Neural cell (in vitro differentiated cells): ENCODE results near the gene PLA2G3. TPM values are rescaled to one million over a fixed set of nuclear protein-coding genes. Genes with fewer than 3 reads are reported as not detected.

Experiments
- H2AFZ ChIP-seq: fragments of 200-600, 300-800 bp; sonication (generic), shearing (Covaris generic); 2 replicates; pipeline ENCODE4 v1.6.0; 2014; ENCODE audit warnings: low read depth, mild to moderate bottlenecking, antibody characterized with exemption, low read length, moderate library complexity
- H3F3A ChIP-seq: fragments of 200-600 bp; shearing (Covaris generic); 2 replicates; pipeline ENCODE4 v1.6.1; 2016; ENCODE audit warnings: mild to moderate bottlenecking, moderate library complexity, mixed read lengths, antibody characterized with exemption, low read length; ENCODE audit not compliant: insufficient read depth, poor library complexity, severe bottlenecking
- H3K27ac ChIP-seq: fragments of 200-600, 300-800 bp; sonication (generic), shearing (Covaris generic); 2 replicates; pipeline ENCODE4 v1.5.1; 2014; ENCODE audit warnings: mild to moderate bottlenecking, low read length, moderate library complexity
- H3K27me3 ChIP-seq: fragments of 300-800, 200-600 bp; sonication (generic), shearing (Covaris generic); 2 replicates; pipeline ENCODE4 v1.6.0; 2014; ENCODE audit warnings: mild to moderate bottlenecking, low read depth, low read length, moderate library complexity; ENCODE audit not compliant: insufficient read depth
- H3K36me3 ChIP-seq: fragments of 300-800, 200-600 bp; sonication (generic), shearing (Covaris generic); 2 replicates; pipeline ENCODE4 v1.5.1; 2014; ENCODE audit warnings: mild to moderate bottlenecking, antibody characterized with exemption, low read length, moderate library complexity; ENCODE audit not compliant: insufficient read depth
- H3K4me2 ChIP-seq: fragments of 300-800, 200-600 bp; sonication (generic), shearing (Covaris generic); 2 replicates; pipeline ENCODE4 v1.6.0; 2014; ENCODE audit warnings: mild to moderate bottlenecking, low read length
- H3K4me3 ChIP-seq: fragments of 300-800, 200-600 bp; sonication (generic), shearing (Covaris generic); 2 replicates; pipeline ENCODE4 v1.5.1; 2014; ENCODE audit warnings: mild to moderate bottlenecking, low read length, moderate library complexity
- H3K79me2 ChIP-seq: fragments of 200-600 bp; shearing (Covaris generic); replicated peaks from 2 replicates; pipeline ENCODE4 v1.6.0; 2014; ENCODE audit warnings: mild to moderate bottlenecking, low read length, moderate library complexity; ENCODE audit not compliant: insufficient read depth
- H3K9ac ChIP-seq: fragments of 300-800, 200-600 bp; sonication (generic), shearing (Covaris generic); 2 replicates; pipeline ENCODE4 v1.6.1; 2016; ENCODE audit warnings: mild to moderate bottlenecking, low read length, mixed read lengths
- H3K9me2 ChIP-seq: fragments of 200-600 bp; shearing (Covaris generic); 2 replicates; pipeline ENCODE4 v1.6.1; 2016; ENCODE audit warnings: mild to moderate bottlenecking, low read length, mixed read lengths; ENCODE audit not compliant: insufficient read depth
- H3K9me3 ChIP-seq: fragments of 200-600, 300-800 bp; sonication (generic), shearing (Covaris generic); 2 replicates; pipeline ENCODE4 v1.6.1; 2016; ENCODE audit warnings: mild to moderate bottlenecking, mixed run types, low read length, moderate library complexity, mixed read lengths
- H4K20me1 ChIP-seq: fragments of 200-600 bp; shearing (Covaris generic); 2 replicates; pipeline ENCODE4 v1.6.1; 2016; ENCODE audit warnings: mild to moderate bottlenecking, mixed run types; ENCODE audit not compliant: insufficient read depth
- EP300 ChIP-seq: fragments of 450-650 bp; conservative IDR thresholded peaks from 2 replicates; pipeline ENCODE4 v1.6.1; 2014; ENCODE audit warnings: antibody characterized with exemption, mild to moderate bottlenecking, moderate library complexity; ENCODE audit not compliant: poor library complexity, severe bottlenecking
- EZH2 ChIP-seq: fragments of 200-600, 300-800 bp; shearing (Covaris generic), sonication (generic); IDR thresholded peaks from 2 replicates; pipeline ENCODE4 v1.6.1; 2014; ENCODE audit warnings: antibody characterized with exemption, low read length, borderline replicate concordance, mild to moderate bottlenecking; ENCODE audit not compliant: insufficient read depth, poor library complexity, severe bottlenecking
- MXI1 ChIP-seq: fragments of 450-650 bp; conservative IDR thresholded peaks from 2 replicates; pipeline ENCODE4 v1.6.1; 2014; ENCODE audit warnings: antibody characterized with exemption, mild to moderate bottlenecking; ENCODE audit not compliant: poor library complexity, severe bottlenecking
- POLR2AphosphoS5 ChIP-seq: IDR thresholded peaks from 2 replicates; pipeline ENCODE4 v1.6.1; 2012
- RAD21 ChIP-seq: fragments of 450-650 bp; conservative IDR thresholded peaks from 2 replicates; pipeline ENCODE4 v1.6.1; 2014; ENCODE audit warnings: antibody characterized with exemption, mild to moderate bottlenecking, moderate library complexity
- SMC3 ChIP-seq: fragments of 450-650 bp; conservative IDR thresholded peaks from 2 replicates; pipeline ENCODE4 v1.6.1; 2014; ENCODE audit warnings: antibody characterized with exemption, mild to moderate bottlenecking, moderate library complexity; ENCODE audit not compliant: poor library complexity
- TAF1 ChIP-seq: IDR thresholded peaks from 2 replicates; pipeline ENCODE4 v1.6.1; 2012; ENCODE audit warnings: low read depth
- polyA plus RNA-seq: library from polyadenylated mRNA; depleted of rRNA; stranded (reverse); fragments of >200 nt; gene quantifications from 2 replicates; pipeline ENCODE4 v1.2.3, GENCODE V29; 2014
- TF ChIP-seq, protein P1 (sequence below): IDR thresholded peaks from 2 replicates; pipeline ENCODE4 v1.6.1; 2012; ENCODE audit warnings: borderline replicate concordance
- TF ChIP-seq, protein P2 (sequence below): fragments of 450-650 bp; IDR thresholded peaks from 2 replicates; pipeline ENCODE4 v1.5.1; 2014; ENCODE audit warnings: antibody characterized with exemption, mild to moderate bottlenecking, moderate library complexity; ENCODE audit not compliant: poor library complexity, severe bottlenecking

PLA2G3 gene
- polyA plus RNA-seq, 1 donor from 2014 or later: not detected

- Histone ChIP-seq H3K9me3 (no peaks in the 10 kb centered on the region), H2AFZ (no peak overlapping the region), H3K9ac (no peak overlapping the region), H3F3A (no peaks in the 10 kb centered on the region), H3K9me2 (no peaks in the 10 kb centered on the region), H3K79me2 (no peaks in the 10 kb centered on the region), H3K27me3 (no peaks in the 10 kb centered on the region), H3K27ac (no peak overlapping the region), H3K36me3 (no peaks in the 10 kb centered on the region), H3K4me3 (no peak overlapping the region), H4K20me1 (no peaks in the 10 kb centered on the region), H3K4me2 (no peak overlapping the region)
- no peak for TF ChIP-seq MXI1
- no peak for TF ChIP-seq RAD21
- no peak for TF ChIP-seq SMC3
- TF ChIP-seq EZH2: no peak
- no peak for TF ChIP-seq POLR2AphosphoS5
- no peak for TF ChIP-seq TAF1
- TF ChIP-seq, protein P1, sequence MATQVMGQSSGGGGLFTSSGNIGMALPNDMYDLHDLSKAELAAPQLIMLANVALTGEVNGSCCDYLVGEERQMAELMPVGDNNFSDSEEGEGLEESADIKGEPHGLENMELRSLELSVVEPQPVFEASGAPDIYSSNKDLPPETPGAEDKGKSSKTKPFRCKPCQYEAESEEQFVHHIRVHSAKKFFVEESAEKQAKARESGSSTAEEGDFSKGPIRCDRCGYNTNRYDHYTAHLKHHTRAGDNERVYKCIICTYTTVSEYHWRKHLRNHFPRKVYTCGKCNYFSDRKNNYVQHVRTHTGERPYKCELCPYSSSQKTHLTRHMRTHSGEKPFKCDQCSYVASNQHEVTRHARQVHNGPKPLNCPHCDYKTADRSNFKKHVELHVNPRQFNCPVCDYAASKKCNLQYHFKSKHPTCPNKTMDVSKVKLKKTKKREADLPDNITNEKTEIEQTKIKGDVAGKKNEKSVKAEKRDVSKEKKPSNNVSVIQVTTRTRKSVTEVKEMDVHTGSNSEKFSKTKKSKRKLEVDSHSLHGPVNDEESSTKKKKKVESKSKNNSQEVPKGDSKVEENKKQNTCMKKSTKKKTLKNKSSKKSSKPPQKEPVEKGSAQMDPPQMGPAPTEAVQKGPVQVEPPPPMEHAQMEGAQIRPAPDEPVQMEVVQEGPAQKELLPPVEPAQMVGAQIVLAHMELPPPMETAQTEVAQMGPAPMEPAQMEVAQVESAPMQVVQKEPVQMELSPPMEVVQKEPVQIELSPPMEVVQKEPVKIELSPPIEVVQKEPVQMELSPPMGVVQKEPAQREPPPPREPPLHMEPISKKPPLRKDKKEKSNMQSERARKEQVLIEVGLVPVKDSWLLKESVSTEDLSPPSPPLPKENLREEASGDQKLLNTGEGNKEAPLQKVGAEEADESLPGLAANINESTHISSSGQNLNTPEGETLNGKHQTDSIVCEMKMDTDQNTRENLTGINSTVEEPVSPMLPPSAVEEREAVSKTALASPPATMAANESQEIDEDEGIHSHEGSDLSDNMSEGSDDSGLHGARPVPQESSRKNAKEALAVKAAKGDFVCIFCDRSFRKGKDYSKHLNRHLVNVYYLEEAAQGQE: no peak
Measured at GRCh38 chr22:31141551-31141950, 1.2 kb upstream of the PLA2G3 start.

DNA sequence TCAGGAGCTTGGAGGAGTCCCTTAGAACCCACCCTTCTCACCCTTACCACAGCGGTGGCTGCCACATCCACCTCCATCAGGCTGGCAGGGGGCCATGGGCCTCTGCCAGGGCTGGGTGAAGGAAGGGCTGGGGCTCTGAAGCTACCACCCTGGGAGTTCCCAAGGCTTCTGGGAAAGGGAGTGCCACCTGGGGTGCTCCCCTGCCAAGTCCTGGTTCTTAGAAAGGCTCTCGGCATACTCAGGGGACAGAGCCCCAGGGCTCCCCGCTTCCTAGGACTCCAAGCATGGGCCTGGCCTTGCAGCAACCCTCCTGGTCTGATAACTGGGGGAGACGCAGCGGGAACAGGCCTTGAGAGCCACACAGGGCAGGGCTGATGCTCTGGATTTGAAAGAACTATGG, 438 bp upstream of the PLA2G3 start:
- Histone ChIP-seq H3K36me3 (no peaks in the 10 kb centered on the region), H2AFZ (no peak overlapping the region), H4K20me1 (no peaks in the 10 kb centered on the region), H3K27me3 (no peaks in the 10 kb centered on the region), H3K9me3 (no peaks in the 10 kb centered on the region), H3K4me3 (no peak overlapping the region), H3K27ac (no peak overlapping the region), H3K79me2 (no peaks in the 10 kb centered on the region), H3K9ac (no peak overlapping the region), H3K9me2 (no peaks in the 10 kb centered on the region), H3K4me2 (no peak overlapping the region), H3F3A (no peaks in the 10 kb centered on the region)
- no peak for TF ChIP-seq EP300
- TF ChIP-seq RAD21: no peak
- no peak for TF ChIP-seq EZH2
- no peak for TF ChIP-seq SMC3
- no peak for TF ChIP-seq TAF1
- TF ChIP-seq, protein P2, sequence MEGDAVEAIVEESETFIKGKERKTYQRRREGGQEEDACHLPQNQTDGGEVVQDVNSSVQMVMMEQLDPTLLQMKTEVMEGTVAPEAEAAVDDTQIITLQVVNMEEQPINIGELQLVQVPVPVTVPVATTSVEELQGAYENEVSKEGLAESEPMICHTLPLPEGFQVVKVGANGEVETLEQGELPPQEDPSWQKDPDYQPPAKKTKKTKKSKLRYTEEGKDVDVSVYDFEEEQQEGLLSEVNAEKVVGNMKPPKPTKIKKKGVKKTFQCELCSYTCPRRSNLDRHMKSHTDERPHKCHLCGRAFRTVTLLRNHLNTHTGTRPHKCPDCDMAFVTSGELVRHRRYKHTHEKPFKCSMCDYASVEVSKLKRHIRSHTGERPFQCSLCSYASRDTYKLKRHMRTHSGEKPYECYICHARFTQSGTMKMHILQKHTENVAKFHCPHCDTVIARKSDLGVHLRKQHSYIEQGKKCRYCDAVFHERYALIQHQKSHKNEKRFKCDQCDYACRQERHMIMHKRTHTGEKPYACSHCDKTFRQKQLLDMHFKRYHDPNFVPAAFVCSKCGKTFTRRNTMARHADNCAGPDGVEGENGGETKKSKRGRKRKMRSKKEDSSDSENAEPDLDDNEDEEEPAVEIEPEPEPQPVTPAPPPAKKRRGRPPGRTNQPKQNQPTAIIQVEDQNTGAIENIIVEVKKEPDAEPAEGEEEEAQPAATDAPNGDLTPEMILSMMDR: no peak

DNA sequence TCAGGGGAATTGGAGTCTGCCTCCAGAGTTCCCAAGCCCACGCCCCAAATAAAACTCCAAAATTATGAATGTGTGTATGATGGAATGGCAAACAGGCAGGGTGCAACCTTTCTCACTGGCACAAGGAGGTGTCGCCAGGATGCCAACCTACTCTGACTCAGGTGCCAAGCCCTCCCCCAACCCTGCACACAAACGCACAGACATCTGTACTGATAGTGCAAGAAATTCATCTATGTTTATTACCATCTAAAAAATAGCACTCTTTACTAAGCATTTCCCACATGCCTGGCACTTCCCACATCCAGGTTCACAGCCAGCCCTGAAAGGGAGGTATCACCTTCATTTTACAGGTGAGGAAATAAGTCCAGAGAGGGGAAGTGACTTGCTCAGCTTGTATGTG, 1.2 kb downstream of the PLA2G3 start:
- Histone ChIP-seq H3K36me3 (no peaks in the 10 kb centered on the region), H3K4me2 (no peak overlapping the region), H3K9me3 (no peaks in the 10 kb centered on the region), H3K4me3 (no peak overlapping the region), H2AFZ (no peak overlapping the region), H3K9me2 (no peaks in the 10 kb centered on the region), H3K27ac (no peak overlapping the region), H3K27me3 (no peaks in the 10 kb centered on the region), H3F3A (no peaks in the 10 kb centered on the region), H3K79me2 (no peaks in the 10 kb centered on the region), H3K9ac (no peak overlapping the region), H4K20me1 (no peaks in the 10 kb centered on the region)
- TF ChIP-seq TAF1: no peak
- no peak for TF ChIP-seq EP300
- TF ChIP-seq SMC3: no peak
- no peak for TF ChIP-seq POLR2AphosphoS5
- TF ChIP-seq, protein P1: no peak
- TF ChIP-seq MXI1: no peak
- TF ChIP-seq RAD21: no peak
- no peak for TF ChIP-seq EZH2
- TF ChIP-seq, protein P2: no peak
